Caco-2 (cell line): ENCODE measurements around the gene STK38L. TPM values are rescaled to one million over a fixed set of nuclear protein-coding genes. Genes with fewer than 3 reads are reported as not detected.

Experiments used
- Bru-seq: library from RNA; stranded (reverse); fragments of 400-500 nt; gene quantifications from one replicate; lab custom pipeline; 2021; lab: Mats Ljungman, UMichigan
- BruChase-seq, 2 experiments: library from RNA; stranded (reverse); fragments of 400-500 nt; gene quantifications; one replicate each; lab custom pipeline; 2021; lab: Mats Ljungman, UMichigan
- BruUV-seq: library from RNA; stranded (reverse); fragments of 400-500 nt; replicated peaks from 2 replicates; lab custom pipeline; 2021; lab: Mats Ljungman, UMichigan
- CTCF ChIA-PET: fragments of 300-600 bp; sonication (Branson Sonifier 250); formaldehyde crosslinking; loops from one replicate; lab custom pipeline; 2022; ENCODE audit warnings: antibody characterized with exemption; lab: Charles Lee
- POLR2A ChIA-PET: fragments of 300-600 bp; sonication (Branson Sonifier 250); formaldehyde crosslinking; loops from one replicate; lab custom pipeline; 2022; ENCODE audit warnings: antibody characterized with exemption; lab: Charles Lee
- DNase-seq, 2 experiments: peaks; one replicate each; pipeline versions ENCODE4 v3.0.0 to v3.0.0-alpha.2; 2020 to 2022
- H3K27me3 ChIP-seq: replicated peaks from 2 replicates; pipeline ENCODE4 v1.6.0; 2011; ENCODE audit warnings: low read length; ENCODE audit not compliant: control insufficient read depth, insufficient read depth
- H3K36me3 ChIP-seq: 2 replicates; pipeline ENCODE4 v1.5.1; 2011; ENCODE audit warnings: low read length; ENCODE audit not compliant: control insufficient read depth, insufficient read depth
- H3K4me1 ChIP-seq: fragments of 250-450 bp; sonication (Bioruptor Pico); 2 replicates; pipeline ENCODE4 v1.5.1; 2020; ENCODE audit warnings: mild to moderate bottlenecking
- H3K4me3 ChIP-seq: 2 replicates; pipeline ENCODE4 v1.5.1; 2011; ENCODE audit warnings: low read depth, mild to moderate bottlenecking, control low read depth, low read length
- H3K9me3 ChIP-seq: fragments of 250-450 bp; sonication (Bioruptor Pico); 2 replicates; pipeline ENCODE4 v1.5.1; 2020; ENCODE audit warnings: mild to moderate bottlenecking, moderate library complexity
- H3K27ac Mint-ChIP-seq: one replicate; pipeline ENCODE4 v1.8.0; 2022; ENCODE audit warnings: mixed read lengths; ENCODE audit not compliant: unreplicated experiment
- H3K27me3 Mint-ChIP-seq: one replicate; pipeline ENCODE4 v1.8.0; 2022; ENCODE audit warnings: mixed read lengths; ENCODE audit not compliant: insufficient read depth, unreplicated experiment
- H3K36me3 Mint-ChIP-seq: one replicate; pipeline ENCODE4 v1.8.0; 2022; ENCODE audit warnings: mild to moderate bottlenecking, mixed read lengths; ENCODE audit not compliant: insufficient read depth, unreplicated experiment
- H3K4me1 Mint-ChIP-seq: one replicate; pipeline ENCODE4 v1.8.0; 2022; ENCODE audit warnings: low read depth, mixed read lengths; ENCODE audit not compliant: unreplicated experiment
- H3K4me3 Mint-ChIP-seq: one replicate; pipeline ENCODE4 v1.8.0; 2022; ENCODE audit warnings: mild to moderate bottlenecking, moderate library complexity, mixed read lengths; ENCODE audit not compliant: unreplicated experiment
- H3K9me3 Mint-ChIP-seq: one replicate; pipeline ENCODE4 v1.8.0; 2022; ENCODE audit warnings: mixed read lengths; ENCODE audit not compliant: unreplicated experiment
- CTCF ChIP-seq, 2 experiments: fragments of 200-600 bp in 1 of 2; IDR thresholded peaks; 1 replicate in 1 of 2; 2 replicates in 1 of 2; pipeline versions ENCODE4 v1.5.1 to v1.8.0; 2011 to 2022; ENCODE audit warnings: antibody characterized with exemption in 1 of 2, control low read depth in 1 of 2, inconsistent platforms in 1 of 2, low read depth in 1 of 2, low read length in 1 of 2, mild to moderate bottlenecking in 1 of 2, moderate library complexity in 1 of 2; ENCODE audit not compliant: insufficient read depth in 1 of 2, severe bottlenecking in 1 of 2, unreplicated experiment in 1 of 2
- intact Hi-C: fragments of 100-400 bp; cut with micrococcal nuclease; formaldehyde crosslinking; loops from one replicate; pipeline ENCODE4 v1.10.0; 2022; ENCODE audit not compliant: unreplicated experiment
- long read RNA-seq: library from polyadenylated mRNA; stranded (forward); transcript quantifications from one replicate; pipeline ENCODE4 v2.0.0, GENCODE V29; 2022
- total RNA-seq: library from RNA; stranded (reverse); gene quantifications from 2 replicates; pipeline ENCODE4 v1.2.3, GENCODE V29; 2022

STK38L gene
- total RNA-seq, result 52.0 and 59.4 TPM in 2 replicates
- Bru-seq, nascent RNA, result percentile 87 among the genes with signal in this experiment
- BruChase-seq, experiment 1, labeled RNA remaining after a 2-hour chase, result percentile 82 among the genes with signal in this experiment
- BruChase-seq, experiment 2, labeled RNA remaining after a 6-hour chase, result percentile 81 among the genes with signal in this experiment
- long read RNA-seq, full-length matches to known transcripts, result 72 of 103 reads
- long read RNA-seq, partial matches to known transcripts, result 5 of 103 reads
- long read RNA-seq, other reads (novel, unspliced or antisense), result 26 of 103 reads

- ChIA-PET CTCF (interaction anchor here (1.0 to 2.6 kb wide), 2 partner anchors 59 to 62 kb away, joined by 11 read pairs; no protein-coding TSS in a partner anchor), POLR2A (interaction anchor here (0.6 to 1.6 kb wide), 9 partner anchors 9 to 400 kb away, joined by 3 to 12 read pairs (median 3); partner anchors contain the start of genes BMAL2 and MED21)
- Histone ChIP-seq H3K4me3 (peak within 1 kb of the TSS; percentile 84), H3K4me1 (peaks cover 10% of the 10 kb centered on the region; the same call in 1 of the 2 replicates), H3K27me3 (no peaks in the 10 kb centered on the region), H3K9me3 (no peaks in the 10 kb centered on the region), H3K36me3 (no peaks in the 10 kb centered on the region)
- peak; percentile 26 to 27 for TF ChIP-seq CTCF (IDR thresholded peaks at IDR 0.05; ENCODE audit: insufficient read depth in 1 of 2, low read depth in 1 of 2, low read length in 1 of 2, severe bottlenecking in 1 of 2, unreplicated experiment in 1 of 2)
- intact Hi-C loops, result loop anchor here (1.0 to 10.0 kb wide), 8 partner anchors 48 to 389 kb away; partner anchors contain the start of genes FGFR1OP2, MED21, PPFIBP1 and TM7SF3
- peak within 1 kb of the TSS; percentile 88 for H3K4me3 Mint-ChIP-seq
- BruUV-seq, result no TSS peak
- H3K4me1 Mint-ChIP-seq, result peaks cover 20% of the 10 kb centered on the region
- peaks cover 3% of the 10 kb centered on the region for H3K27me3 Mint-ChIP-seq
- DNase-seq, result peak; percentile 100
- H3K27ac Mint-ChIP-seq, result peak within 1 kb of the TSS; percentile 89
- H3K36me3 Mint-ChIP-seq, result peaks cover 17% of the 10 kb centered on the region
- no peaks in the 10 kb centered on the region for H3K9me3 Mint-ChIP-seq
Measured at GRCh38 chr12:27243804-27244688, at the start of gene STK38L. Gene STK38L (plus strand): TSS chr12:27244286. CDS start chr12:27297721, 53,435 bp downstream.

GRCh38 chr12:27194644-27195043 lies 49.4 kb upstream of the STK38L start:
- POLR2A ChIA-PET, result no interaction called here
- CTCF ChIA-PET, result no interaction called here
- peaks cover 12% of the 10 kb centered on the region for H3K4me1 Mint-ChIP-seq

More at GRCh38 chr12:27194644-27195043, 49.4 kb upstream of the STK38L start:
- H3K36me3 Mint-ChIP-seq, result no peaks in the 10 kb centered on the region
- intact Hi-C loops, result loop anchor here (5.0 kb wide), 1 partner anchor 88 kb away; no protein-coding TSS in a partner anchor
- H3K27me3 Mint-ChIP-seq, result no peaks in the 10 kb centered on the region
- Histone ChIP-seq H3K36me3 (no peaks in the 10 kb centered on the region), H3K9me3 (no peaks in the 10 kb centered on the region), H3K4me3 (no peak overlapping the region), H3K4me1 (peaks cover 18% of the 10 kb centered on the region), H3K27me3 (no peaks in the 10 kb centered on the region)
- no peak for TF ChIP-seq CTCF (IDR thresholded peaks at IDR 0.05; ENCODE audit: insufficient read depth in 1 of 2, low read depth in 1 of 2, low read length in 1 of 2, severe bottlenecking in 1 of 2, unreplicated experiment in 1 of 2)
- H3K27ac Mint-ChIP-seq, result no peak overlapping the region
- DNase-seq, result no peak
- BruUV-seq, result no TSS peak
- no peak overlapping the region for H3K4me3 Mint-ChIP-seq
- H3K9me3 Mint-ChIP-seq, result no peaks in the 10 kb centered on the region
